HepG2 (cell line): ENCODE results near the gene ZNF620. TPM values are rescaled to one million over a fixed set of nuclear protein-coding genes. Genes with fewer than 3 reads are reported as not detected.

ENCODE experiments used
- BRF2 ChIP-seq: sonication (generic); formaldehyde crosslinking; IDR thresholded peaks from 2 replicates; pipeline ENCODE4 v1.8.1; 2022; ENCODE audit warnings: mild to moderate bottlenecking, missing genetic modification reagents
- CCDC6 ChIP-seq: sonication (generic); formaldehyde crosslinking; IDR thresholded peaks from 2 replicates; pipeline ENCODE4 v1.8.1; 2022; ENCODE audit warnings: mild to moderate bottlenecking, missing genetic modification reagents, moderate library complexity
- DMAP1 ChIP-seq: IDR thresholded peaks from 2 replicates; pipeline ENCODE4 v1.6.1; 2016
- MEIS2 ChIP-seq: sonication (generic); formaldehyde crosslinking; IDR thresholded peaks from 2 replicates; pipeline ENCODE4 v1.9.0; 2021; ENCODE audit warnings: mild to moderate bottlenecking, missing genetic modification reagents
- NR3C1 ChIP-seq: sonication (generic); formaldehyde crosslinking; IDR thresholded peaks from 2 replicates; pipeline ENCODE4 v1.4.0; 2020; ENCODE audit warnings: missing genetic modification reagents
- PHF20 ChIP-seq: sonication (generic); formaldehyde crosslinking; IDR thresholded peaks from 2 replicates; pipeline ENCODE4 v1.5.0; 2020; ENCODE audit warnings: mild to moderate bottlenecking, missing genetic modification reagents
- POLR2G ChIP-seq: fragments of 200-400 bp; formaldehyde crosslinking; IDR thresholded peaks from 2 replicates; pipeline ENCODE4 v1.6.1; 2018; ENCODE audit warnings: mild to moderate bottlenecking, low read depth, low read length, moderate library complexity
- PRDM15 ChIP-seq: sonication (generic); formaldehyde crosslinking; IDR thresholded peaks from 2 replicates; pipeline ENCODE4 v1.4.0; 2020; ENCODE audit warnings: missing genetic modification reagents
- PRMT3 ChIP-seq: sonication (generic); formaldehyde crosslinking; IDR thresholded peaks from 2 replicates; pipeline ENCODE4 v1.8.1; 2022; ENCODE audit warnings: low read depth, mild to moderate bottlenecking, moderate library complexity, missing genetic modification reagents, borderline replicate concordance
- XRCC5 ChIP-seq: fragments of 200-400 bp; formaldehyde crosslinking; optimal IDR thresholded peaks from 2 replicates; pipeline ENCODE3; 2017; ENCODE audit warnings: mild to moderate bottlenecking, low read length
- ZBTB14 ChIP-seq: sonication (generic); formaldehyde crosslinking; IDR thresholded peaks from 2 replicates; pipeline ENCODE4 v1.4.0; 2020; ENCODE audit warnings: missing genetic modification reagents
- ZIK1 ChIP-seq: sonication (generic); formaldehyde crosslinking; IDR thresholded peaks from 2 replicates; pipeline ENCODE4 v1.5.0; 2020; ENCODE audit warnings: mild to moderate bottlenecking, low read depth, missing genetic modification reagents, borderline replicate concordance
- ZNF253 ChIP-seq: sonication (generic); formaldehyde crosslinking; IDR thresholded peaks from 2 replicates; pipeline ENCODE4 v1.8.0; 2022; ENCODE audit warnings: mild to moderate bottlenecking, missing genetic modification reagents, borderline replicate concordance
- ZNF33B ChIP-seq: sonication (generic); formaldehyde crosslinking; IDR thresholded peaks from 2 replicates; pipeline ENCODE4 v1.5.1; 2020; ENCODE audit warnings: mild to moderate bottlenecking, missing genetic modification reagents
- polyA plus RNA-seq, 8 experiments: library from polyadenylated mRNA; depleted of rRNA in 3 of 8; stranded (reverse) in 7 of 8; unstranded in 1 of 8; fragments of >200 nt; fragmentation: Illumina TruSeq in 4 of 8; extraction: Trizol in 4 of 8; gene quantifications; 2 replicates each; pipeline versions ENCODE4 v1.2.1 to v1.2.3, GENCODE V29; 2011 to 2016; ENCODE audit warnings: low read depth in 4 of 8, missing spikeins in 1 of 8, mixed read lengths in 1 of 8; ENCODE audit not compliant: insufficient read depth in 1 of 8
- total RNA-seq, 5 experiments: library from RNA; depleted of rRNA; stranded (reverse); fragments of >200 nt; fragmentation: Illumina TruSeq; extraction: Trizol; gene quantifications; 2 replicates each; pipeline ENCODE4 v1.2.3, GENCODE V29; 2016; ENCODE audit warnings: low read depth in 1 of 5

ZNF620 gene
- total and polyA plus RNA-seq, 2 of the 13 experiments (the other 11 are each of a cell fraction or from before 2014, with no cell fraction given) = 2.3 to 12.2 TPM

- peak; percentile 48; the same call in 1 of the 2 replicates for TF ChIP-seq POLR2G
- TF ChIP-seq NR3C1 = no peak
- TF ChIP-seq XRCC5 = no peak
- TF ChIP-seq DMAP1 (CRISPR knock-in tag) = no peak
- no peak for TF ChIP-seq ZBTB14 (CRISPR knock-in tag)
- no peak for TF ChIP-seq PRMT3
- TF ChIP-seq ZNF33B (CRISPR knock-in tag) = no peak
- no peak for TF ChIP-seq BRF2 (CRISPR knock-in tag)
- no peak for TF ChIP-seq CCDC6 (CRISPR knock-in tag)
- TF ChIP-seq MEIS2 (CRISPR knock-in tag) = no peak
- TF ChIP-seq ZIK1 (CRISPR knock-in tag) = no peak
- TF ChIP-seq PRDM15 (CRISPR knock-in tag) = no peak
- no peak for TF ChIP-seq ZNF253
- TF ChIP-seq PHF20 (CRISPR knock-in tag) = no peak
- TF ChIP-seq, all 625 proteins: peak for 4
These were observed 41.3 kb upstream of the ZNF620 start (continued) for GRCh38 chr3:40464339-40465110.
